GM19455 (cell line): Measurements from ENCODE around the gene OR2V1.
"Not testable (repeated sequence)": the region's sequence is repeated elsewhere in the genome, so short reads cannot be mapped to it uniquely, and the experiment has no call there.

Experiments
- ATAC-seq: cut with Tn5 transposase; IDR thresholded peaks from one replicate; pipeline ENCODE4 v1.9.1; 2021; ENCODE audit not compliant: unreplicated experiment

OR2V1 gene

DNA sequence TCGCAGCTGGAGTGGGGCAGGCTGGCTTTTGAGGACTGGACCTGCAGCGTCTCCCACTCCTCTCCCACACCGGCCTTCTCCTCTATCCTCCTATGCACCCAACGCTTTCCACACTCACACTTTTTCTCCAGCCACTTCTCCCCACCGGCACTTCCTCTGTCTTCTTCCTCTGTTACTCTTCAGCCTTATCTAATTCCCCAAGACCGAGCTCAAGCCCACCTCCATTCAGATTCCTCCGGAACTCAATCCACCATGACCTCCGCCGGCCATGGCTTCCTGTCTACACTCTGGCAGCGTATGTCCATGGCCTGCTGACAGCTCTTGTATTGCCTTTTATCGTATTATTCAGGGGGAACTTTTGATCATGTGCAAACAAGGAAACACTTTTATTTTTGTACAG, 545 bp upstream of the OR2V1 start:
- no peak for ATAC-seq

DNA sequence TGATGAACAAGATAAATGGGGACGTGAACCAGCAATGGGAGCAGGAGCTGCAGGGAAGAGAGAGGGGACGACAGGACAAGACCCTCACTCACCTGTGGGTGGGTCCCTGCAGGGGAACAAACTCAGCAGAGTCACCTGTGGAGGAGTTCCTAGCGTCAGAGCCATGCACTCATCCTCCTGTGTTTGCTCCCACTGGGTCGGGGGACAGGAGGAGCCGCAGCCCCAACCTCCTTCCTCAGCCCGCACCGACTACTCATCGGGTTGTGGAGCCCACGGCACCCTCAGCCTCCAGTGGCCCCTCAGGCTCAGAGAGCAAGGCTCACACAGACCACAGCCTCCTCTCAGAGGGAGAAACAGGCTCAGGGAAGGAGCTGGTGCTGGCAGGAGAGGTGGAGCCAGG, 888 bp downstream of the OR2V1 start:
- not testable (repeated sequence) for ATAC-seq

DNA sequence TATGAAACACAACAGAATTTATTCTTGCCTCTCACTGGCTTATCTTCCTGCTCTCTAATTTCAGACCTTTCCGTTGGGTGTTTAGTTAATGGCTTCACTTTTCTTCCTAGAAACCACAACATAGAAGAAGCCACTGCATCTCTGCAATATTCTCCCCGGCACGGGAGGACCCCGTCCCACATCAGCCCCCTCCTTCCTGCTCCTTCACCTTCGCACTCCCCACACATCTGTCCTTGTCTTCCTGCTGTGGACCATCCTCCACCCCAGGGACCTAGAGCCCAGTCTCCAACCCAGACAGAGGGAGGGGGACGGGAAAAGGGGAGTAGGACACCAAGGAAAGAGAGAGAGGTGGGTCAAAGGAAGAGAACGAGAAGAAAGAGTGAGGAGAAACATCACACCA, 1.4 kb downstream of the OR2V1 start:
- ATAC-seq: no peak

DNA sequence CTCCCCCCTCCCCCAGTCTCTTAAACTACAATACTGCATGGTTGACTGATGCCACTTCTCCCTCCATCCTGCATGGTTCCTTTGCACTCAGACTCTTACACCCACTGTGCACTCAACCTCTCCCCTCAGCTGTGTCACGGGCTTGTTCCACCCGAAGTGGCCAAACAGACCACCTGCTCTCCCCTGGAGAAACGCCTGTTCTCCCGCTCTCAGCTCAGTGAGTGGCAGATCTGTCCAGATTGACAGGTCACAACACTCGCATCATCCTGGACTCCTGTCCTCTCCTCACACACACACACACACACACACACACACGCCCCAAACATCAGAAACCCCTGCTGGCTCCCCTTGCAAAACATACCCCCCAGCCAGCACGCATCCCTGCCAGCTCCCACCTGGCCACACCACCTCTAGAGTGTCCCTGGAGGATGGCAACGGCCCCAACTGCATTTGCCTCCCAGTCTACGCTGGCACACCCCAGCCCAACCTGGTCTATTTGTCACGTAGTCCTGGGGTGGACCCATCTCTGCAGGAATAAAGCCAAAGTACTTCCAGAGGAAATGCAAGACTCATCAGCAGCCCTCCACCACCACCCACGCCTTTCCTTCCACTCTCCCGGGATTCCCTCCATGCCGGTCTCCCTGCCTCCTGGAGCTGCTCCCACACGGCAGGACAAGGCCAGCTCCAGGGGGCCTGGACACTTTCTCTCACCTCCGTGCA, 2.9 kb downstream of the OR2V1 start:
- ATAC-seq: no peak

DNA sequence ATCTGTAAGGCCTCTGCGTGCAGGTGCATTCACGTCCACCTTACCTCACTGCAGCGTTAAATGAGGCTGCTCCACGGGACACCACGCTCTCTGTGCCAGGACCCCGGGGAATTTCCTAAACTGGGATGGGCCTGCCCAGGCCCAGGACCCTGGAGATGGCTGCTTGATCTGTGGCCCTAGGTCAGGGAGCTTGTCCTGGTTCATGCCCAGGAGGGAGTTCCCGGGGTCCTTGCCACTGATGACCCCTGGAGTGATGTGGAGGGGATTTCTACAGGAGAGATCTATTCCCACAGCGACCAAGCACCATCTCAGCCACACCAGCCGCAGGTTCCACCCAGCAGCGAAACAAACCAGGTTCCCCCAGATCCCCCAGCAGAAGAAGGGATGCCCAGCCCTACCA, 3.5 kb downstream of the OR2V1 start:
- ATAC-seq: no peak

DNA sequence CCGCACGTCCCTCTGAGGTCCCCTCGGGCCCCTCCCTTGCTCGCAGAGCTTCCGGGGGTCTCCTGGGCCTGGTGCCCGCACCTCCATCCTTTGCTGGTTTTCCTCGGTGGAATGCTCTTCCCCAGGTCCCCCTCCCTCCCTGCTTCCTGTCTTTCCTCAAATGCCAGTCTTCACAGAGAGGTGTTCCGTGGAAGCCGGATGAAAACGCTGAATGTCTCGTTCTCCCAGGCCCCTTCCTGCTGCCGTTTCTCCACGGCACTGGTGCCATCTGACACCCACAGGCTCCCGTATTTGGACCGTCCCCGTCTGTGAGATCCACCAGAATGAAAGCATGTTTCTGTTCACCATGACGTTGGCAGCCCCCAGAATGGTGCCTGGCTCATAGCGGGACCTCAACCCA, 4.1 kb downstream of the OR2V1 start:
- no peak for ATAC-seq

DNA sequence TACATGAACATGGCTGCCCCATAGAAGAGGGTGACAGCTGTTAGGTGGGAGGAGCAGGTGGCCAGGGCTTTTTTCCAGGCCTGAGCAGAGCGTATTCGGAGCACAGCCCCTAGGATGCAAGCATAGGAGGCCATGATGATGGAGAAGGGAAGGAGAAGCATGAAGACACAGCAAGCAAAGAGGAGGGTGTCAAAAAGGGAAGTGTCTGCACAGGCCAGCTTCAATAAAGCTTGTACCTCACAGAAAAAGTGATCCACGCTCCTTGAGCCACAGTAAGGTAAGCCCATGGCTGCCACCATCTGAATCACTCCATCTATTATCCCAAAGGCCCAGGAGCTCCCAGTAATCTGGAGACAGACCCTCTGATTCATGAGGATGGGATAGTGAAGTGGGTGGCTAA, 6.4 kb downstream of the OR2V1 start:
- no peak for ATAC-seq

DNA sequence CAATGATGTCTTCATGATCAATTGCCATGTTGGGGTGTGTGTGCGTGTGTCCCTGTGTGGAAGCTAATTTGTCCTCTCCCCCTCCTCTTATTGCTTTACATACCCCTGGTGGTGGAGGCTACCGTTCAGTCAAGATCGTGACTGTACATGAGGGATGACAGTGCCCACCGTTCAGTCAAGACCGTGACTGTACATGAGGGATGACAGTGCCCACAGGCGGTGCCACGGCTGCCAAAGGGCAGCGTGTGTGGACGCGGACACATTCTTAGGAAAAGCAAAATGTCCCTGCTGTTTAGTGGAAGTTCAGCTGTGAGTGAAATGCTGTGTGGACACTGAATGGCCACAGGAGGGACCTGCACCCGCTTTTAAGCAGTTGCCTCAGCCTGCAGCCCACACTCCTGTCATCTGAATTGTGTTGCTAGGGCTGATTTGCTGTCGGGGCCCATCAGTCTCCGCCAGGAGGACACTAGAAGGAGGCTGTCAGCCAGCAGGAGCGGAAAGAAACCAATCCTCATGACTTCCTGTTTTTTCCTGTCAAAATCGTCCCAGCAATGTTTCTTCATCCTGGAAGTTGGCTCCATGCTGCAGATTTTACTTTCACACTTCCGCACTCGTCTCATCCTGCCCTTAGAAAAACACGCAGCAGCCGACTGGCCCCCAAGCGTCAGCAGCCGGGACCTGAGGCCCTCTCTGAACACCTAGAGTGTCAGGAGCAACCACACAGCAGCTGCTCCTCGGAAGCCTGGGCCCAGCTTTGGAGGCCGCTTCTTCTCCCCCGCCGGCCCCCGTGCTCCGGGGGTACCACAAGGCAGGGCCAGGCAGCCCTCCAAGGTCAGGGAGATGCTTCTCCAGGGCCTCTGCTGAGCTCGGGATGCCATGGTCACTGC, 9.1 kb downstream of the OR2V1 start:
- ATAC-seq: no peak

DNA sequence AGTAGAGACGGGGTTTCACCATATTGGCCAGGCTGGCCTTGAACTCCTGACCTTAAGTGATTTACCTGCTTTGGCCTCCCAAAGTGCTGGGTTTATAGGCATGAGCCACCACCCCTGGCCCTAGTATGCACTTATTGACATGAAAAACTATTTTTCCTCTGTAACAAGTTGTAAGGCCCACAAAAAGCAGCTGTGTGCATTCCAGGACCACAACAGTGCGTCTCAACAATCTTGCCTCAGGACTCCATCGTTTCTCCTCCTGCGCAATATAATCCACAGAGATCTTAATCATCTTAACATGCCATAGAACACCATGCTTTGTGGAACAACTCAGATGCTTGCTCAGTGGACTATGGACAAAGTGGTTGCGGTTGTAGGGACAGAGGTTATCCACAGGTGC, 10.2 kb downstream of the OR2V1 start:
- no peak for ATAC-seq

DNA sequence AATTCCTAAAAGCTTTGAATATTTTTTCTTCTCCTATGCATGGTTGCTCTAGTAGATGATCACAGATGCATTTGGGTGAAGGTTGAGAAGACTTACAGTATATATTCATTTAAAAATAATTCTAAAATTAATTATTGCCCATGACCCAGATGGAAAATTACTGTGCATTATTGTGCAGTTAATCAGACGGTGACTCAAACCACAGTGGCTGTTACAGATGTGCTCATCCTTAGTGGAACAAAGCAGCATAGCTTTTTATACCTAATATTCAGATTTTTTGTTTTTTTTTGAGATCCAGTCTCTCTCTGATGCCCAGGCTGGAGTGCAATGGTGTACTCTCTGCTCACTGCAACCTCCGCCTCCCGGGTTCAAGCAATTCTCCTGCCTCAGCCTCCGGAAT, 10.7 kb downstream of the OR2V1 start:
- no peak for ATAC-seq

DNA sequence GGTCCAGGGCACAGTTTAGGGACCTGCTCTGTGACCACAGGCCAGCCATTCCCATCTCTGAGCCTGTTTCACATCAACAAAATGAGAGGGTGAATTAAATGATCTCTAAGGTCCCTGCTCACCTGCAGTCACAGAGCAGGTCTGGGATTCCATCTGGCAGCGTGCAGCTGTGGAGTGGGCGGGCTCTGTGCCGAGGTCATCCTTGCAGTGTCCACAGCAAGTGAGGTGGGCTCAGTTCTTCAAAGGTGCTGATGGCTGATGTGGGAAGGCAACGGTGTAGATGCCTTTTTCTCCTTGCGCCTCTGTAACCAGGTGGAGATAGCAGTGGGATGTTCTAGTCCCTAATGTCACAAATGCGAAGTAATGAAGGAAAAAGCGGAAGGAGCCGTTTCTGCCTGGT, 11.9 kb downstream of the OR2V1 start:
- no peak for ATAC-seq

DNA sequence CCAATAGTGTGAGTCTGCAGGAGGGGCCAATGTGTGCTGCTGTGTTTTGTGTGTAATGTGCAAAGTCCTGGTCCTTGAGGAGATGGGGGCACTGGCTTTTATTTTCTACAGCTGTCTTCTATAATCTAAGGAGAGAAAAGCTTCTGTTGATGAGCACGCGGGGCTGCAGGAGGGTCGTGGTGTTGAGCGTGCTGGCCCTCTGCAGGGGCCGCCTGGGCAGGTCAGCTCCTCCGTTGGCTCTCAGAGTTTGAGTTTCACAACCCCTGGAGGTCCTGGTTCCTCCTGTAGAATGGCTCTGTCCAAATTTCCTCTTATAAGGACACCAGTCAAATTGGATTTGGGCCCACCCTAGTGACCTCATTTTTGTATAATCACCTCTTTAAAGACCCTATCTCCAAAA, 12.6 kb downstream of the OR2V1 start:
- ATAC-seq: no peak

DNA sequence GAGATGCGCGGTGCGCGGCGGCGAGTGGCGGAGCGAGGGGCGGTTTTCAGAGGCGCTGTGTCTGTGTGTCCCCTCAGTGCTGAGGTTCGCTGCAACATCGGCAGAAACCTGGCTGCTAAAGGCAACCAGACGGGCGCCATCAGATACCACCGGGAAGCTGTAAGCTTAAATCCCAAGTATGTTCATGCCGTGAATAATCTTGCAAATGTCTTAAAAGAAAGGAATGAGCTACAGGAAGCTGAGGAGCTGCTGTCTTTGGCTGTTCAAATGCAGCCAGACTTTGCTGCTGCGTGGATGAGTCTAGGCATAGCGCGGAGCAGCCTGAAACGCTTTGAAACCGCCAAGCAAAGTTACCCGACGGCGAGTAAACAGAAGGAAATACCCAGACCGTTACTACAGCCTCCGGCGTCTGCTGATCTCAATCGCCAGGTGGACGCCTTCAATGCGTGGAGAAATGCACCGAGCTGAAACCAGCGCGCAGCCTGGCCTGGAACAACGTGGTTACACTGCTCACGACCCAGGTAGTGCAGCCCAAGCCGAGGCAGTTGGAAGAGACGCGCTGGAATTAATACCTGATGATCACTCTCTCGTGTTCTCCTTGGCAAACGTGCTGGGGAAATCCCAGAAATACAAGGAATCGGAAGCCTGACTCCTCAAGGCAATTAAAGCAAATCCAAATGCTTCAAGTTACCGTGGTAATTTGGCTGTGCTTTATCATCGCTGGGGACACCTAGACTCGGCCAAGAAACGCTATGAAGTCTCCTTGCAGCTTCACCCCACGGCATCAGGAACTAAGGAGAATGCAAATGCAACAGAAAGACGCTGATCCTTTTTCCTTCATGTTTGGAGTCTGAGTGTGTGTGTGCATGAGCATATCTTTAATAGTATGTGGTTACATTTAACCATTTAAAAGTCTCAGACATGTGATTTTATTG, 15.9 kb downstream of the OR2V1 start:
- no peak for ATAC-seq

DNA sequence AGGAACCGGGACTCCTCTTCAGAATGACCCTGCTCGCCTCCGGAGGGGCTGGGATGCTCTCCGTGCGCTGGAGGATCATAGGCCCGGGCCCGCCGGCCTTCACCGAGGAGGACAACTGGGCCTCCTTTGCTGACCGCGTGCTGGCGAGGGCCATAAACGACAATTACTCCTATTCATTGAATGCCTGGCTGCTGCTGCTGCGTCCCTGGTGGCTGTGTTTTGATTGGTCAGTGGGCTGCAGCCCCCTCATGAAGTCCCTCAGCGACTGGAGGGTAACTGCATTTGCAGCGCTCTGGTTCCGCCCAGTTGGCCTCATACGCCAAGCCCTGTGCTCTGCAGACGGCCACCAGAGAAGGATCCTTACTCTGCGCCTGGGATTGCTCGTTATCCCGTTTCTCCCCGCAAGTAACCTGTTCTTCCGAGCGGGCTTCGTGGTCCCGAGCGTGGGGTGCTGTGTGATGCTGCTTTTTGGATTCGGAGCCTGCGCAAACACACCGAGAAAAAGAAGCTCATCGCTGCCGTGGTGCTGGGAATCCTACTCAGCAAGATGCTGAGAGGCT, 16.6 kb downstream of the OR2V1 start:
- ATAC-seq: no peak

DNA sequence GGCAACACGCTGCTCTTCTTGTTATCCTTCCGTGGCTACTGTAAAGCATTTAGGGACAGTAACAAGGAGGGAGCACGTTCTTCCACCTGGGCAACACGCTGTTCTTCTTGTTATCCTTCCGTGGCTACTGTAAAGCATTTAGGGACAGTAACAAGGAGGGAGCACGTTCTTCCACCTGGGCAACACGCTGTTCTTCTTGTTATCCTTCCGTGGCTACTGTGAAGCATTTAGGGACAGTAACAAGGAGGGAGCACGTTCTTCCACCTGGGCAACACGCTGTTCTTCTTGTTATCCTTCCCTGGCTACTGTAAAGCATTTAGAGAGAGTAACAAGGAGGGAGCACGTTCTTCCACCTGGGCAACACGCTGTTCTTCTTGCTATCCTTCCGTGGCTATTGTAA, 17.4 kb downstream of the OR2V1 start:
- ATAC-seq: not testable (repeated sequence)

DNA sequence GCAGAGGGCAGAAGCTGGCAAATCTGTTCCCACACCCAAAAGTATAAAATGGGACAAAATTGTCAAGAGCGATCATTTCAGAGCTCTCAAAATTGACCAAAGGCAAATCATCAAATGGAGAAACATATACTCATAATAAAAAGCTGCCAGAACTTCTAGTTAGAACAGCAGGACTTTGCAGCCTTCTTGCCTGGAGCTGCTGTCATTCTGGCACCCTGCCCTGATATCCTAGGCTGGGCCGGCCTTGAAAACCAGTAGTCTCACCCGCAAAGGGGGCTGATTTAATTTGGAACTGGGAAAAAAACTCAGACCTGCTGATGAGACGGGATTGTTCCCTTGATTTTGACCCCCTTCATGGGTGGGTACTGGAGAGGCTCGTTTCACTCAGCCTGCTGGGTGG, 18.5 kb downstream of the OR2V1 start:
- no peak for ATAC-seq

DNA sequence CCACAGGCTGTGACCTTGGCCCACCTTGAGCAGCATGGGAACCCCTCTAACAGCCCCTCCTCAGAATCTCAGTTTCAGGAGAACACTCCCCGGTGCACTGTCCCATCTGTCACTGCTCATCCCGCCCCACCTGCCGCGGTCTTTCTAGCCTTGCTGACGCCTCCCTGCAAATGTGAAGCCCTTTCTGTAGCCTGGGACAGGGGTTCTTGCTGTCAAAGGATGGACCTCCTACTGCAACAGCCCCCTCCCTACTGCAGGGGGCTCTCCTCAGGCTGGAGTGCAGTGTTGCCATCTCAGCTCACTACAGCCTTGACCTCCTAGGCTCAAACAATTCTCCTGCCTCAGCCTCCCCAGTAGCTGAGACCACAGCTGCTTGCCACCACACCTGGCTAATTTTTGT, 20.0 kb downstream of the OR2V1 start:
- no peak for ATAC-seq

DNA sequence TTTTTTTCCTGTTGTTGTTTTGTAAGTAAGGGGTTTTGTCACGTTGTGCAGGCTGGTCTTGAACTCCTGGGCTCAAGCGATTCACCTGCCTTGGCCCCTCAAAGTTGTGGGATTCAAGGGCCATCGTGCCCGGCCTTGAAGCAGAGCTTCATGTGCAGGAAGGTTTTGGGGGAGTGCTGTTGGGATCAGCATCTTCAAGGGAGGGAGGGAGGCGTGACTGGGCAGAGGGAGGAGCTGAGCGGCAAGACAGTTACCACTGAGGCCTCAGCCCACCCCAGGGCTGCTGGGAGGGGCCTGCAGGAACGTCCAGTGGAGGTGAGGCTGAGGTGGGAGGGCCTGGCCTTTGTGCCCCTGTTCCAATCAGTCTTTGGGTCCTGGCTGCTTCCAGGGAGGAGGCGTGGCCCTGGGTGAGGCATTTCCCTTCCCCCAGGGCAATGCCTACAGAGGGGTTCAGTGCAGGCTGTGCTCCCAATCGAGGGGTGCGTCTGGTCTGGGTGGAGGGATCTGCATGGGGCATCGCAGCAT, 21.4 kb downstream of the OR2V1 start:
- ATAC-seq: no peak

DNA sequence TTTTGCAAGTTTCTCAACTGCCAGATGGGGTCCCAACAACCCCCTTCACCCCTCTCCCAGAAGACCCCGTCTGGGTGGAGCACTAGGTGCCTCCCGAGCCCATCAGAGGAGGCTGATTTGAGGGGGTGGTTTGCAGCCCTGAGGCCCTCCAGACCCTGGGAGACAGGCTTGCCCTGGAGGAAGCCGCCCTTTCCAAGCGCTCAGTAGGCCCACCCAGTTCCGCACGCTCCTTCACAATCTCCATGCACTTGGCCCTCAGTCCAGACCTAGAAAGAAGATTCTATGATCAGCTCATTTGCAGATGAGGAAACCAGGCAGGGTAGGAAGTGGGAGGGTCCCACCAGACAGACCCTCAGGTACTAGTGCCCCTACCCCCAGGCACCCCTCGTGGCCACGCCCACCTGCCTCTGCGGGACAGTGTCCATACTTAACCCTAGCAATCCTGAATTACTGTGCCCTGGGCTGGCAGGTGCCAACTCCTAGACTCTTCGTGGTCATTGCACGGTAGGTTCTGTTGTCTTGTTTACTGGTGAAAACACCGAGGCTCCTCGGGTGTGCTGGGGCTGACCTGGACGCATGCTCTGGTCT, 22.3 kb downstream of the OR2V1 start:
- ATAC-seq: no peak

DNA sequence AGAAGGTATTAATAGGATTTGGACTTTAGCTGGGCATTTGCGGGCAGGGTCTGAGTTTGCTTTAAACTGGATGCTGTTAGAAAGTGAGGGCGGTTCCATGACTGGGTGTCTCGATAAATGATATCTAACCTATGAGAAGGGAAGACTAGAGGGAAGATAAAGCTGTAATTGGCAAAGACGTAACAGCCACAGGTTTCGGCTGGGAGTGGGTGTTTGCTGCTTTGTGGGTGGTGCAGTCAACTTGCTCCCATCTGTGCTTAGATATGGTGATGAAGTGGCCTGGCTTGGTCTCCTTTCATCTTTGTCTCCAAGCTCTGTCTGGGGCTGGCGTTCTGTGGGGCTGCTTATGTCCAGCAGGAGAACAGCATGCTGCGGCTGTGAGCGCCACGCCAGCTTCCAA, 23.3 kb downstream of the OR2V1 start:
- ATAC-seq: no peak
